SW 1271 (cell line): ENCODE data around the gene RIT2.
"Not testable (repeated sequence)": the region's sequence is repeated elsewhere in the genome, so short reads cannot be mapped to it uniquely, and the experiment has no call there.

Source experiments
- DNase-seq, 2 experiments: peaks; one replicate each; lab custom pipeline; 2025; lab: John Stamatoyannopoulos, UW

RIT2 gene

GRCh38 chr18:42760290-42760689, 355.2 kb downstream of the RIT2 start:
- DNase-seq, result no peak

DNA sequence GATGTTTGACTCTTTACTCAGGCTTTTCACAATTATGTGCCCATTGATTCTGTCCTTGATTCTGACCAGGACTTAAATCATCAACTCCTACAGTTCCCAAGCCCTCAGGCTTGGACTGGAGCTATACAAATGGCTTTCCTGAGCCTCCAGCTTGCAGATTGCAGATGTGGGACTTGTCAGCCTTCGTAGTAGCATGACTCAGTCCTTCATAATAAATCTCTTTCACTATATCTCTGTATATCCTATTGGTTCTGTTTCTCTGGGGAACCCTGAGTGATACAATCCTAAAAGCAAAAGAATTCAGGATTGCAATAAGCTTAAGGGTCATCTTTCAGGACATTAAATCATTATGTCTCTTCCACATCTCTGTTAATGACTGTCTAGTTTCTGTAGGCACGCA, 356.6 kb downstream of the RIT2 start:
- DNase-seq, result no peak

DNA sequence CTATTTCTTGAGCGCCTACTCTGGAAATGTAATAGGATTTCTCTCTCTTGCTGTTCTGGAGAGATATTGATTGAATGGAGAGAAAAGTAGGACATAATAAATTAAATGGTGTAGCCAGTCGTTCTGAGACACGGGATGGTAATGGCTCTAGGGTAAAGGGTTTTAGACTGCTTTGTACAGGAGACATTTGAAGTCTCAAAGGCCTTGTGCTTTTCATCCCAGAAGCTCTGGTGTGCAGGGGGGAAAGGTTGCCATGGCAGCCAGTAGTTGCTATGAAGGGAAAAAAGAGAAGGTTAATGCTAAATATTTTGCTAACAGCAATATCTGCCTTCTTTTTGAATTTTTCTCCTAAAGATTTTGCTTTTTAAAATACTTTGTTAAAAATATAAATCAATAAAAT, 359.3 kb downstream of the RIT2 start:
- DNase-seq, result no peak

GRCh38 chr18:42752916-42753315, 362.6 kb downstream of the RIT2 start:
- no peak for DNase-seq

- DNase-seq, result no peak
Measured at GRCh38 chr18:42746794-42747193, 368.7 kb downstream of the RIT2 start.

DNA sequence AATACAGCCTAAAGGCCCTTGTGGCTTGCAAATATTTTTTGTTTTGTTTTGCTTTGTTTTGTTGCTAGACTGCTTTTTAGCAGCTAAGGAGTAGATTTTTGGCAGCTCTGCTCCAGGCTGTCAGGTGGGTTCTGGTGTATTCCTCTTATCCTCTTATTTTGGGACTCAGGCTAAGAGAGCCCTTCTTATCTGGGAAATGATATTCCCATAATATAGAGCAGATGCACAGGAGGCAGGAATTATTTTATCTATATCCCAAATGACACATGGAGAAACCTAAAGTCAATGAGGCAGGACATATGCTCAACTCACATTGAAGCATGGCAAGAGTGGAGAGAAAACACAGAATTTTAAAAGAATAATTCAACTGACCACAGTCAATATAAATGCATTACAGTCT, 369.6 kb downstream of the RIT2 start:
- no peak for DNase-seq

DNA sequence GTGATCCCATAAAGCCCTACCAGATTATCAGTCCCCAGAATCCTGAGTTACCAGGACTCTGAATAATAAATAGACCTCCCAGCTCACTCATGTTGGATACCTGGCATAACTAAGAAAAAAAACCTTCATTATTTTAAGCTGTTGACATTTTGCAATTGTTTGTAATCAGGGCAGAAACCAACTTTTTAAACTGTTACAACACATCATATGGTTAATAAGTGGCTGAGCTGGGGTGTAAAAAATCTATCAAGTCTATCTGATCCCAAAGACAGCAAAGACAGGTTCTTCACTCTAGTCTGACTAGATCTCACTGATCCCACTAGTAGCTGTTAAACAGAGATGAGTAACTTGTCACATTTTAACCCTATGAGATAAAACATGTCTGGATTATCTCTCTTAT, 370.3 kb downstream of the RIT2 start:
- DNase-seq, result no peak

DNA sequence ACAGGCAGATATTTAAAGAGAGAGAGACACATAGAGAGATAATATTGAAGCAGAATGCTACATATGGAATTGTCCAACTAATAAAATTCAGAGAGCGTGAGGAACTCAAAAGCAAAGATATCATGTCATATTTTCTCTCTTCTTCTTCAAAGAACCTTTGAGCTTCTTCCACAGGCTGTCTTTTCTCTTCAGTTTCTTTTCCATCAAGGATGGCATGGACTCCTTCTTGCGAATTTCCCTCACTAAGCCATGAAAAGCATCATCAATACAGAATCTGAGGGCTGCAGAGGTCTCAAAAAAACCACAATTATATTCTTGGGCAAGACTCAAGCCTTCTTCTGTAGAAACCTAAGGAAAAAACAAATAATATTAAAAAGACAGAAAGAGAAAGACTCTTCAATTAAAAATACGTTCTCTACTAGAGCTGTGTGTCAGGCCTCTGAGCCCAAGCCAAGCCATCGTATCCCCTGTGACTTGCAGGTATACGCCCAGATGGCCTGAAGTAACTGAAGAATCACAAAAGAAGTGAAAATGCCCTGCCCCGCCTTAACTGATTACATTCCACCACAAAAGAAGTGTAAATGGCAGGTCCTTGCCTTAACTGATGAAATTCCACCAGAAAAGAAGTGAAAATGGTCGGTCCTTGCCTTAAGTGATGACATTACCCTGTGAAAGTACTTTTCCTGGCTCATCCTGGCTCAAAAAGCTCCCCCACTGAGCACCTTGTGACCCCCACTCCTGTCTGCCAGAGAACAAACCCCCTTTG, 371.9 kb downstream of the RIT2 start:
- no peak for DNase-seq

- DNase-seq, result no peak
Measured at GRCh38 chr18:42742969-42743368, 372.5 kb downstream of the RIT2 start.

DNA sequence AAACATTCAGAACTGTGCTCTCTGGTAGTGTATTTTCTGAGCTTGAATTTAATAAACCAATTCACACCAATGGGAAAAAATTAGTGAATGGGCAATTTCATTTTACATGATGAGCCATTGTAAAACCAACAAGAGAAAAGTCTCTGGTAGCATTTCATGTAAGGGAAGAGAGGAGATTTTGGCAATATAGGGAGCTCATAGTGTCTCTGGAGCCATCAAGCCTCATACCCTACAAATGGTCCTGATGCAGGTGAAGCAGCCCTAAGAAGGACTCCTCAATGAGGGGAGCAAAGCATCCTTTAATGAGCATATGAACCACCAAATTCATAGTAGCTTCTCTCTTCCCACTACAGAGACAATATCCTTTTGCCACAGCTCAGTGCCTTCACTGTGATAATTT, 373.0 kb downstream of the RIT2 start:
- no peak for DNase-seq

DNA sequence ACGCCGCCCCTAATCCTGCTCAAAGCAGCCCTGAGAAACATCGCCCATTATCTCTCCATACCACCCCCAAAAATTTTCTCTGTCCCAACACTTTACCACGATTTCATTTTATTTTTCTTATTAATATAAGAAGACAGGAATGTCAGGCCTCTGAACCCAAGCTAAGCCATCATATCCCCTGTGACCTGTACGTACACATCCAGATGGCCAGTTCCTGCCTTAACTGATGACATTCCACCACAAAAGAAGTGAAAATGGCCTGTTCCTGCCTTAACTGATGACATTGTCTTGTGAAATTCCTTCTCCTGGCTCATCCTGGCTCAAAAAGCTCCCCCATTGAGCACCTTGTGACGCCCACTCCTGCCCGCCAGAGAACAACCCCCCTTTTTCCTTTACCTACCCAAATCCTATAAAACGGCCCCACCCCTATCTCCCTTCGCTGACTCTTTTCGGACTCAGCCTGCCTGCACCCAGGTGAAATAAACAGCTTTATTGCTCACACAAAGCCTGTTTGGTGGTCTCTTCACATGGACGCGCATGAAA, 373.6 kb downstream of the RIT2 start:
- DNase-seq, result not testable (repeated sequence)

- DNase-seq, result not testable (repeated sequence)
Measured at GRCh38 chr18:42741299-42741698, 374.2 kb downstream of the RIT2 start.

DNA sequence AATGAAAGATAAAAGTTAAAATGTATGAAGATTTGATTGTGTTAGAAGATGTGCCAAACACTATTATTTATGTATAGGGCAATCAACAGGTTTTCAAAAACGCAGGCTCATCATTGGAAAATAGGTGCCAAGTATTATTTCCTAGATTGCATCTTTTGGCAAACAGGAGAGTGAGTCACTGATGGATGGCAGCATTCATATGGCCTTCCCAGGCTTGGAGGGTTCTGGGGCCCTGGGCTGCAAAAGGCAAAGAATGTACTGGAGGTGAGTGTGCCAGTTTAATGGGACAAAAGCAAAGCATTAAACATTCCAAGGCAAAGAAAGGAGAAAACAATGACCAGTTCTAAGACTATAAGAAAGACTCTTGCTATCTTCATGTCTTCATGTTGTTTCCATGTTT, 379.4 kb downstream of the RIT2 start:
- no peak for DNase-seq

GRCh38 chr18:42734520-42734919, 381.0 kb downstream of the RIT2 start:
- no peak for DNase-seq

DNA sequence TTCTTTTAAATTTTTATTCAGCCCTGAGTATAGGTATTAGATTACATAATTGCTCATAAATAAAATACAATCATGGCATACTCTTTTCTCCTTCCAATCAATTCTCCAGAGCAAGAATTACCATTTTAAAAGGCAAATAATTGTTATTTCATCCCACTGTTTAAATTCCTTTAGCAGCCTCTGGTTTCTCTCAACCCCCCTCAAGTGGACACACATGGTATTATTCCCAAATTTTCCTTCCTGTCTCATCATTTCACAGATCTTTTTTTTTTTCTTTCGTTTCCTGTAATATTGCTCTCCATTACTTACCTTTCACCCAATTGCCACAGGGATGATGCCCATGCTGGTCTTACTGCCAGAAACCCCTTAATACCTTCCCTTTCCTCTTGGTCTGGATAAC, 385.2 kb downstream of the RIT2 start:
- peak in 1 of 2 experiments; percentile 2 for DNase-seq

DNA sequence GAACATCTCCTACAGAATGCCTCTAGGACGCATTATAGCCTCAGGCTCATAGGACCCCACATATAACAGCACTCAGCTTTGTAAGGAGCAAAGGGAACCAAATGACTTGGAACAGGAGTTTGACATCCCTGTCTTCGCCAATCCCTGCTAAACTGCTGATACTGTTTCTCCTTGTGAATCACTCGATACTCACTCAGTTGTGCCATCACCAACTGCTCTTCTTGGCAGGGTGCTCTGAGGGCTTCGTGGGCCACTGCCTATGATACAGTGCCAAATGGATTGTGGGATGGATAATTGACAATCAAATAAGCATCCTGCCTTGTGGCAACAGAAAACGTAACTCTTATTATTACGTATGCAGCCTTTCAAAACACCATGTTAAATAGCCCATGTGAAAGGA, 396.3 kb downstream of the RIT2 start:
- no peak for DNase-seq

DNA sequence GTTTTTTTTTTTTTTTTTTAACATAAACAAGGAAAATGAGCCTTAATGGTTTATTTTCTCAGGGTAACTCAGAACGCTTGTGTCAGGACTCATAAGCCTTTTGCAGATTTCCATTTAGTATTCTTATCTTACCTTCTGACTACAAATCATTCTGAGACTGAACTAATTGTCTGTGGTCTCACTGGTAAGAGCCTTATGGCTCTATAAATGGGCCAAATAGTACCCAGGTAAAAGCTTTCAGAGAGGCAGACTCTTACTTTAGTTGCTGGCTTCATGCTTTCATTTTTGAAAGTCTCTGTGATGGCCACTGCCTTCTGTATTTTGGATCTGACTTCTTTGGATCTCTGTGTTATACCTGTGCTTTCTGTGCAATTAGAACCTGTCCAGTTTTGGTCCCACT, 403.4 kb downstream of the RIT2 start:
- no peak for DNase-seq

- DNase-seq, result no peak
Measured at GRCh38 chr18:42707080-42707479, 408.4 kb downstream of the RIT2 start.

GRCh38 chr18:42706618-42707017, 408.9 kb downstream of the RIT2 start:
- no peak for DNase-seq

DNA sequence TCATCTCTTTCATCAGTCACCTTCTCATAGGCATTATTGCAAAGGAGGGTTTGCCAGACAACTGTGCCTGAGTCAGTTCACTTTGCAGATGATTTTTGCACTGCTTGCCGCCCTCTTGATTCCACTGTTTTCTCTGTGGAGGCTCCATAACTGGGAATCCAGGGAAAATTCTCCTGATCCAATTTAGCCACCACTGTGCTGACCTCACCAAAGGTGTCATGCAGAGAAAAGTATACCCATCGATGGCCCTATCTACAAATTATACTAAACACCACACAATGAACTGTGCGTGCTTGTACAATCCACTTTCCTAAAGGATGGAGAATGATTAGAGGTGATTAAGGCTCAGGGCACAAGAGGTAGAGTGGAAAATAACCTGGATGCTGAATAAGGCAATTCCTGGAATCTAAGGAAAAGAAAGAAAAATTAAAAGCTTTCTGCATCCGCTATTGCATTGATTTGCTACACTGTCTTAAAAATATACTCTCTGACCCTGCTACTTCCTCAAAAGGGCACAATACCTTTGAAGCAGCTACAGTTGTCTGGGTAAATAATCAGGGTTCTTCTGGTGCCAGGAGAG, 409.4 kb downstream of the RIT2 start:
- no peak for DNase-seq
